SK-N-SH (cell line): ENCODE data around the gene SCARB1. TPM values are rescaled to one million over a fixed set of nuclear protein-coding genes. Genes with fewer than 3 reads are reported as not detected.

Experiments used
- CTCF ChIA-PET: fragments of 300-600, 350-600 bp; formaldehyde crosslinking; extraction: SDS; loops from one replicate; lab custom pipeline; 2021; lab: Yijun Ruan, JAX
- POLR2A ChIA-PET: fragments of 350-600 bp; sonication (Branson Sonifier 250); formaldehyde crosslinking; extraction: SDS; loops from one replicate; lab custom pipeline; 2020; ENCODE audit warnings: antibody characterized with exemption, inconsistent platforms; lab: Yijun Ruan, JAX
- DNase-seq: peaks from one replicate; pipeline ENCODE4 v3.0.0; 2012
- H2AFZ ChIP-seq: fragments of 200-600 bp; sonication (generic); 2 replicates; pipeline ENCODE4 v1.8.1; 2016; ENCODE audit warnings: antibody characterized with exemption, mild to moderate bottlenecking, low read depth
- H3F3A ChIP-seq: fragments of 200-600 bp; sonication (generic); replicated peaks from 2 replicates; pipeline ENCODE3; 2016; ENCODE audit warnings: antibody characterized with exemption, mild to moderate bottlenecking; ENCODE audit not compliant: insufficient read depth
- H3K27ac ChIP-seq, 2 experiments: fragments of 200-500 bp in 1 of 2; fragments of 200-600 bp in 1 of 2; sonication (Bioruptor generic) in 1 of 2; sonication (generic), shearing (Covaris generic) in 1 of 2; 2 replicates each; pipeline versions ENCODE4 v1.5.1 to v1.6.1; 2014 to 2016; ENCODE audit warnings: low read depth in 2 of 2, inconsistent platforms in 1 of 2, low read length in 1 of 2, mild to moderate bottlenecking in 1 of 2, mixed read lengths in 1 of 2
- H3K27me3 ChIP-seq: fragments of 200-600 bp; sonication (generic), shearing (Covaris generic); 2 replicates; pipeline ENCODE4 v1.6.1; 2016; ENCODE audit warnings: mixed run types; ENCODE audit not compliant: insufficient read depth
- H3K36me3 ChIP-seq, 2 experiments: fragments of 200-500 bp in 1 of 2; fragments of 200-600 bp in 1 of 2; sonication (Bioruptor generic) in 1 of 2; sonication (generic) in 1 of 2; replicated peaks in 1 of 2; 2 replicates each; pipeline versions ENCODE3 to v1.5.1; 2014 to 2016; ENCODE audit warnings: low read length in 1 of 2, mild to moderate bottlenecking in 1 of 2; ENCODE audit not compliant: insufficient read depth in 2 of 2, control insufficient read depth in 1 of 2
- H3K4me1 ChIP-seq, 2 experiments: fragments of 200-500 bp in 1 of 2; fragments of 200-600 bp in 1 of 2; sonication (Bioruptor generic) in 1 of 2; sonication (generic), shearing (Covaris generic) in 1 of 2; 2 replicates each; pipeline versions ENCODE4 v1.5.1 to v1.6.1; 2014 to 2016; ENCODE audit warnings: low read depth in 1 of 2, low read length in 1 of 2, mixed run types in 1 of 2; ENCODE audit not compliant: insufficient read depth in 2 of 2, control insufficient read depth in 1 of 2
- H3K4me2 ChIP-seq: fragments of 200-600 bp; sonication (generic), shearing (Covaris generic); 2 replicates; pipeline ENCODE4 v1.6.1; 2017; ENCODE audit warnings: mixed run types
- H3K4me3 ChIP-seq, 2 experiments: fragments of 200-500 bp in 1 of 2; fragments of 200-600 bp in 1 of 2; sonication (Bioruptor generic) in 1 of 2; sonication (generic), shearing (Covaris generic) in 1 of 2; 2 replicates each; pipeline versions ENCODE4 v1.5.1 to v1.8.1; 2014 to 2016; ENCODE audit warnings: low read depth in 2 of 2, inconsistent platforms in 1 of 2, low read length in 1 of 2, mild to moderate bottlenecking in 1 of 2, mixed read lengths in 1 of 2, moderate library complexity in 1 of 2
- H3K79me2 ChIP-seq: fragments of 200-600 bp; sonication (generic); 2 replicates; pipeline ENCODE4 v1.8.1; 2017; ENCODE audit warnings: mild to moderate bottlenecking; ENCODE audit not compliant: insufficient read depth
- H3K9ac ChIP-seq: fragments of 200-600 bp; sonication (generic); 2 replicates; pipeline ENCODE4 v1.6.1; 2017; ENCODE audit warnings: mixed run types
- H3K9me2 ChIP-seq: fragments of 200-600 bp; sonication (generic); 2 replicates; pipeline ENCODE4 v1.6.1; 2017; ENCODE audit warnings: mixed run types
- H3K9me3 ChIP-seq: fragments of 200-600 bp; sonication (generic); 2 replicates; pipeline ENCODE4 v1.6.1; 2017; ENCODE audit warnings: mixed run types, mild to moderate bottlenecking, moderate library complexity
- H4K20me1 ChIP-seq: fragments of 200-600 bp; sonication (generic); 2 replicates; pipeline ENCODE4 v1.6.1; 2017; ENCODE audit warnings: mild to moderate bottlenecking, mixed run types; ENCODE audit not compliant: insufficient read depth
- CHD2 ChIP-seq: fragments of 150-350 bp; IDR thresholded peaks from 2 replicates; pipeline ENCODE4 v1.6.1; 2018; ENCODE audit warnings: low read length; ENCODE audit not compliant: partially characterized antibody
- CTCF ChIP-seq: fragments of 200-600 bp; sonication (generic); IDR thresholded peaks from 2 replicates; pipeline ENCODE4 v1.6.1; 2017; ENCODE audit warnings: antibody characterized with exemption, mild to moderate bottlenecking, moderate library complexity
- FOSL2 ChIP-seq: IDR thresholded peaks from 2 replicates; pipeline ENCODE4 v1.4.0; 2012; ENCODE audit warnings: low read depth, mild to moderate bottlenecking, moderate library complexity, borderline replicate concordance
- FOXJ3 ChIP-seq: sonication (generic); formaldehyde crosslinking; IDR thresholded peaks from 2 replicates; pipeline ENCODE4 v1.5.1; 2020; ENCODE audit warnings: mild to moderate bottlenecking, missing genetic modification reagents
- GABPA ChIP-seq: IDR thresholded peaks from 2 replicates; pipeline ENCODE4 v1.4.0; 2012; ENCODE audit warnings: low read depth, mild to moderate bottlenecking
- GATA2 ChIP-seq: sonication (generic); formaldehyde crosslinking; IDR thresholded peaks from 2 replicates; pipeline ENCODE4 v1.5.0; 2020; ENCODE audit warnings: mild to moderate bottlenecking, missing genetic modification reagents
- JUND ChIP-seq: IDR thresholded peaks from 2 replicates; pipeline ENCODE4 v1.4.0; 2012
- MAX ChIP-seq: IDR thresholded peaks from 2 replicates; pipeline ENCODE4 v1.4.0; 2012; ENCODE audit warnings: low read depth
- MEF2A ChIP-seq: IDR thresholded peaks from 2 replicates; pipeline ENCODE4 v1.4.0; 2012; ENCODE audit warnings: low read depth, borderline replicate concordance
- POLR2AphosphoS5 ChIP-seq: IDR thresholded peaks from 2 replicates; pipeline ENCODE4 v1.6.1; 2012; ENCODE audit warnings: low read depth, low read length
- RCOR1 ChIP-seq: fragments of 150-350 bp; IDR thresholded peaks from 2 replicates; pipeline ENCODE4 v1.6.1; 2017; ENCODE audit warnings: antibody characterized with exemption, low read length
- SIN3A ChIP-seq: IDR thresholded peaks from 2 replicates; pipeline ENCODE4 v1.6.1; 2012; ENCODE audit warnings: low read depth, mild to moderate bottlenecking, low read length, moderate library complexity, borderline replicate concordance
- SMC3 ChIP-seq: IDR thresholded peaks from 2 replicates; pipeline ENCODE4 v1.6.1; 2012; ENCODE audit warnings: low read depth, low read length, improper control_type of control experiment
- TAF1 ChIP-seq: IDR thresholded peaks from 2 replicates; pipeline ENCODE4 v1.6.1; 2012; ENCODE audit warnings: low read depth, mild to moderate bottlenecking, low read length, moderate library complexity, borderline replicate concordance
- USF1 ChIP-seq: IDR thresholded peaks from 2 replicates; pipeline ENCODE4 v1.4.0; 2012; ENCODE audit warnings: low read depth, borderline replicate concordance
- ZBTB33 ChIP-seq: IDR thresholded peaks from 2 replicates; pipeline ENCODE4 v1.4.0; 2012; ENCODE audit warnings: low read depth, borderline replicate concordance
- WGBS: methylation state at CpG from one replicate; pipeline ENCODE4 v1.1.6; 2017; ENCODE audit warnings: low lambda C conversion rate; 5-methylcytosine and 5-hydroxymethylcytosine counted together
- polyA plus RNA-seq, 3 experiments: library from polyadenylated mRNA; depleted of rRNA; stranded (reverse); fragments of >200 nt; gene quantifications; 2 replicates each; pipeline ENCODE4 v1.2.3, GENCODE V29; 2012
- TF ChIP-seq, protein P1 (sequence below): IDR thresholded peaks from 2 replicates; pipeline ENCODE4; 2012
- TF ChIP-seq, protein P2 (sequence below): fragments of 150-350 bp; IDR thresholded peaks from 2 replicates; pipeline ENCODE4 v1.6.1; 2016; ENCODE audit warnings: mild to moderate bottlenecking, low read depth, low read length

The SCARB1 gene
- polyA plus RNA-seq, 1 of the 3 experiments (the other 2 are of a cell fraction): 33.0 TPM

- no peaks in the 10 kb centered on the region for H3K27me3 ChIP-seq
- H3K9ac ChIP-seq: no peak overlapping the region
- H3K27ac ChIP-seq: no peak overlapping the region
- peaks cover 8 to 36% of the 10 kb centered on the region in 2 experiments; a peak in 1 of 4 replicates for H3K4me1 ChIP-seq
- H3K4me2 ChIP-seq: no peak overlapping the region
- H2AFZ ChIP-seq: no peak overlapping the region
- no peak overlapping the region for H3K4me3 ChIP-seq
- H3K36me3 ChIP-seq: no peaks in the 10 kb centered on the region
- no peaks in the 10 kb centered on the region for H4K20me1 ChIP-seq
- 95% methylated on average over 6 of the region's 6 CpGs for WGBS
- ChIA-PET CTCF (no interaction called here), POLR2A (no interaction called here)
- H3F3A ChIP-seq: peaks cover 19% of the 10 kb centered on the region
- no peaks in the 10 kb centered on the region for H3K9me2 ChIP-seq
- DNase-seq: no peak
- H3K79me2 ChIP-seq: no peaks in the 10 kb centered on the region
- no peaks in the 10 kb centered on the region for H3K9me3 ChIP-seq
- TF ChIP-seq SIN3A (no peak), TAF1 (no peak), SMC3 (no peak), GABPA (no peak), MAX (no peak), FOXJ3 (CRISPR knock-in tag) (no peak), CTCF (no peak), MEF2A (no peak), CHD2 (no peak), ZBTB33 (no peak), GATA2 (CRISPR knock-in tag) (no peak), RCOR1 (no peak), POLR2AphosphoS5 (no peak), JUND (no peak), USF1 (no peak), FOSL2 (no peak)
- TF ChIP-seq, protein P1, sequence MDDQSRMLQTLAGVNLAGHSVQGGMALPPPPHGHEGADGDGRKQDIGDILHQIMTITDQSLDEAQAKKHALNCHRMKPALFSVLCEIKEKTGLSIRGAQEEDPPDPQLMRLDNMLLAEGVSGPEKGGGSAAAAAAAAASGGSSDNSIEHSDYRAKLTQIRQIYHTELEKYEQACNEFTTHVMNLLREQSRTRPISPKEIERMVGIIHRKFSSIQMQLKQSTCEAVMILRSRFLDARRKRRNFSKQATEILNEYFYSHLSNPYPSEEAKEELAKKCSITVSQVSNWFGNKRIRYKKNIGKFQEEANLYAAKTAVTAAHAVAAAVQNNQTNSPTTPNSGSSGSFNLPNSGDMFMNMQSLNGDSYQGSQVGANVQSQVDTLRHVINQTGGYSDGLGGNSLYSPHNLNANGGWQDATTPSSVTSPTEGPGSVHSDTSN: no peak
- TF ChIP-seq, protein P2, sequence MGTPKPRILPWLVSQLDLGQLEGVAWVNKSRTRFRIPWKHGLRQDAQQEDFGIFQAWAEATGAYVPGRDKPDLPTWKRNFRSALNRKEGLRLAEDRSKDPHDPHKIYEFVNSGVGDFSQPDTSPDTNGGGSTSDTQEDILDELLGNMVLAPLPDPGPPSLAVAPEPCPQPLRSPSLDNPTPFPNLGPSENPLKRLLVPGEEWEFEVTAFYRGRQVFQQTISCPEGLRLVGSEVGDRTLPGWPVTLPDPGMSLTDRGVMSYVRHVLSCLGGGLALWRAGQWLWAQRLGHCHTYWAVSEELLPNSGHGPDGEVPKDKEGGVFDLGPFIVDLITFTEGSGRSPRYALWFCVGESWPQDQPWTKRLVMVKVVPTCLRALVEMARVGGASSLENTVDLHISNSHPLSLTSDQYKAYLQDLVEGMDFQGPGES: no peak
Observed at GRCh38 chr12:124830306-124830705, 33.4 kb downstream of the SCARB1 start.
